Neural cell (in vitro differentiated cells): Measurements from ENCODE around the gene ASPDH.

Experiments used
- CTCF ChIP-seq: fragments of 450-650 bp; IDR thresholded peaks from 2 replicates; pipeline ENCODE4 v1.5.1; 2014; ENCODE audit warnings: antibody characterized with exemption, mild to moderate bottlenecking, moderate library complexity; ENCODE audit not compliant: poor library complexity, severe bottlenecking
- EP300 ChIP-seq: fragments of 450-650 bp; conservative IDR thresholded peaks from 2 replicates; pipeline ENCODE4 v1.6.1; 2014; ENCODE audit warnings: antibody characterized with exemption, mild to moderate bottlenecking, moderate library complexity; ENCODE audit not compliant: poor library complexity, severe bottlenecking
- TAF1 ChIP-seq: IDR thresholded peaks from 2 replicates; pipeline ENCODE4 v1.6.1; 2012; ENCODE audit warnings: low read depth

DNA sequence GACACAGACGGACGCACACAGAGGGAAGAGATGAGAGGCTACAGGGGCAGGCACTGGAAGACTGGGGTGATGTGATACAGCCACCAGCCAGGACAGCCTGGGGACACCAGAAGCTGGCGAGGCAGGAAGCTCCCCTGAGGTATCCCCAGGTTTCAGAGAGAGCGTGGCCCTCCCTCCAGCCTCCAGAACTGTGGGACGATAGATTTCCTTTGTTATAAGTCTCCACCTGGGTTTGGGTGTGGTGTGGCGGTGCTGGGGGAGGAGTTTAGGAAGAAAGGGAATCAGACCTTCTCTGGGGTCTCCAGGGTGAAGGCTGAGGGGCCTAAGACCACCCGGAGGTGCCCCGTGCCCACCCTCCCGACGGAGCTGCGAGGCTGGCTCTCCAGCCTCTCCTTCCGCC is 2.7 kb upstream of the ASPDH start:
- no peak for TF ChIP-seq CTCF
- TF ChIP-seq EP300: no peak
- TF ChIP-seq TAF1: no peak
